ENCODE data around the gene ANTXR1. TPM values are rescaled to one million over a fixed set of nuclear protein-coding genes. Genes with fewer than 3 reads are reported as not detected.

The ANTXR1 gene
- total and polyA plus RNA-seq, 2 of the 8 experiments (the other 6 are each of a cell fraction or from before 2014, with no cell fraction given), result 15.8 to 44.3 TPM

- Histone ChIP-seq H3K23me2 (ENCODE audit: low read depth, low read length) (no peaks in the 10 kb centered on the region), H3K4me2 (ENCODE audit: insufficient read depth in 1 of 2, low read depth in 2 of 2, low read length in 2 of 2) (no peak overlapping the region), H3K56ac (replicated peaks; ENCODE audit: insufficient read length, low read depth, low read length) (no peak overlapping the region), H3K14ac (ENCODE audit: insufficient read length) (no peak overlapping the region), H3K36me3 (ENCODE audit: control insufficient read depth in 2 of 4, insufficient read depth in 4 of 4, low read length in 3 of 4) (no peaks in the 10 kb centered on the region), H4K20me1 (replicated peaks in 1 of 2; ENCODE audit: control insufficient read depth in 1 of 2, insufficient read depth in 2 of 2, low read length in 2 of 2) (no peaks in the 10 kb centered on the region), H4K8ac (ENCODE audit: extremely low read depth, insufficient read depth, low read length) (no peak overlapping the region), H3K79me2 (ENCODE audit: control insufficient read depth in 1 of 2, insufficient read depth in 2 of 2, low read length in 2 of 2) (no peaks in the 10 kb centered on the region), H3K27me3 (replicated peaks in 1 of 4; ENCODE audit: control insufficient read depth in 3 of 4, extremely low read depth in 1 of 4, insufficient read depth in 3 of 4, low read length in 3 of 4) (no peaks in the 10 kb centered on the region; a peak in 1 of 7 replicates), H4K5ac (ENCODE audit: insufficient read length, low read depth, low read length) (no peak overlapping the region), H2BK5ac (ENCODE audit: low read depth, low read length) (no peak overlapping the region), H4K91ac (replicated peaks; ENCODE audit: insufficient read length, low read length) (no peak overlapping the region), H3K4me3 (ENCODE audit: extremely low read depth in 1 of 4, insufficient read depth in 2 of 4, low read depth in 3 of 4, low read length in 4 of 4) (no peak overlapping the region), H3K27ac (ENCODE audit: low read depth, low read length) (no peak overlapping the region), H3K9me3 (ENCODE audit: insufficient read depth in 2 of 2, low read depth in 1 of 2, low read length in 1 of 2) (no peaks in the 10 kb centered on the region), H2BK15ac (ENCODE audit: low read length) (no peak overlapping the region), H2BK120ac (replicated peaks; ENCODE audit: low read depth, low read length) (no peak overlapping the region), H3K18ac (ENCODE audit: extremely low read depth, low read length) (no peak overlapping the region), H2AK5ac (ENCODE audit: low read depth, low read length) (no peak overlapping the region), H3K23ac (ENCODE audit: insufficient read length) (no peak overlapping the region), H3K79me1 (ENCODE audit: low read depth, low read length) (no peaks in the 10 kb centered on the region), H3K4ac (replicated peaks; ENCODE audit: insufficient read length, low read depth, low read length) (no peak overlapping the region), H2BK12ac (ENCODE audit: low read depth, low read length) (no peak overlapping the region), H3K9ac (replicated peaks in 1 of 4; ENCODE audit: extremely low read depth in 1 of 4, low read depth in 3 of 4, low read length in 3 of 4) (no peak overlapping the region; a peak in 1 of 7 replicates), H2AFZ (ENCODE audit: low read length) (no peak overlapping the region), H2BK20ac (ENCODE audit: low read length) (no peak overlapping the region), H3K4me1 (replicated peaks in 1 of 4; ENCODE audit: control insufficient read depth in 3 of 4, insufficient read depth in 4 of 4, low read length in 3 of 4) (peaks cover 0 to 2% (median 0%) of the 10 kb centered on the region in 4 experiments; a peak in 2 of 7 replicates)
- DNase-seq (ENCODE audit: low read depth in 1 of 2, low spot score in 2 of 2), result no peak
- ChIA-PET CTCF (ENCODE audit: partially characterized antibody) (interaction anchor here (0.8 to 1.5 kb wide), 4 partner anchors 28 to 64 kb away, joined by 3 to 4 read pairs (median 4); no protein-coding TSS in a partner anchor), POLR2A (ENCODE audit: partially characterized antibody) (no interaction called here)
- TF ChIP-seq ZNF274 (IDR thresholded peaks at IDR 0.05; ENCODE audit: borderline replicate concordance, extremely low read depth, low read length) (no peak), SAP30 (IDR thresholded peaks at IDR 0.05; ENCODE audit: insufficient read depth, insufficient replicate concordance, low read length) (no peak), TBP (IDR thresholded peaks at IDR 0.05; ENCODE audit: low read depth, low read length) (no peak), MAFK (IDR thresholded peaks at IDR 0.05; ENCODE audit: low read depth, low read length) (no peak), POU5F1 (IDR thresholded peaks at IDR 0.05; ENCODE audit: low read depth, low read length) (no peak), RXRA (IDR thresholded peaks at IDR 0.05; ENCODE audit: insufficient read depth, low read depth, low read length) (no peak), SP1 (IDR thresholded peaks at IDR 0.05; ENCODE audit: low read depth, low read length) (no peak), RNF2 (IDR thresholded peaks at IDR 0.05; ENCODE audit: borderline replicate concordance, low read depth, low read length, missing control alignments, poor library complexity, severe bottlenecking) (no peak)
- FAIRE-seq, result no peak
- 90% methylated on average over 7 of the region's 7 CpGs; no CpG with 5 or more reads in 1 of the 2 experiments for WGBS, 2 experiments (ENCODE audit: extremely low coverage in 1 of 2, insufficient coverage in 1 of 2, insufficient read length in 1 of 2, insufficient replicate concordance in 2 of 2, low coverage in 1 of 2, low lambda C conversion rate in 2 of 2, missing lambda C conversion rate in 1 of 2)
Measured at GRCh38 chr2:69242651-69243051, 229.7 kb downstream of the ANTXR1 start.

Data from H1 (cell line).